PC-3 (cell line): ENCODE measurements around the gene DNLZ.

Experiments
- EZH2 ChIP-seq: fragments of 300-600 bp; sonication (generic); IDR thresholded peaks from one replicate; pipeline ENCODE4 v1.6.1; 2017; ENCODE audit warnings: antibody characterized with exemption, mild to moderate bottlenecking, low read length; ENCODE audit not compliant: unreplicated experiment
- EZH2phosphoT487 ChIP-seq: fragments of 300-600 bp; sonication (generic); IDR thresholded peaks from 2 replicates; pipeline ENCODE4 v1.6.1; 2018; ENCODE audit warnings: mild to moderate bottlenecking, antibody characterized with exemption, low read length, borderline replicate concordance
- TF ChIP-seq, protein P1 (sequence below): fragments of 300-600 bp; sonication (generic); conservative IDR thresholded peaks from 2 replicates; pipeline ENCODE4 v1.5.1; 2017; ENCODE audit warnings: antibody characterized with exemption, low read depth, mild to moderate bottlenecking, low read length

DNA sequence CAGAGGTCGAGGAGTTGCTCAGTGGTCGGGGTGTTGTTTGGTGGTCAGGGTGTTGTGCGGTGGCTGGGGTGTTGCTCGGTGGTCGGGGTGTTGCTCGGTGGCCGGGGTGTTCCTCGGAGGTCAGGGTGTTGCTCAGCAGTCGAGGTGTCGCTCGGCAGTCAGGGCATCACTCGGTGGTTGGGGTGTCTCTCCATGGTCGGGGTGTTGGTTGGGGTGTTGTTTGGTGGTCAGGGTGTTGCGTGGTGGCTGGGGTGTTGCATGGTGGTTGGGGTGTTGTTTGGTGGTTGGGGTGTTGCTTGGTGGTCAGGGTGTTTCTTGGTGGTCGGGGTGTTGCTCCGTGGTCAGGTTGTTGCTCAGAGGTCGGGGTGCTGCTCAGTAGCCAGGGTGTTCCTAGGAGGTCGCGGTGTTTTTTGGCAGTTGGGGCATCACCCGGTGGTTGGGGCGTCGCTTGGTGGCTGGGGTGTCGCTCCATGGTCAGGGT, 47.2 kb downstream of the DNLZ start:
- TF ChIP-seq, protein P1, sequence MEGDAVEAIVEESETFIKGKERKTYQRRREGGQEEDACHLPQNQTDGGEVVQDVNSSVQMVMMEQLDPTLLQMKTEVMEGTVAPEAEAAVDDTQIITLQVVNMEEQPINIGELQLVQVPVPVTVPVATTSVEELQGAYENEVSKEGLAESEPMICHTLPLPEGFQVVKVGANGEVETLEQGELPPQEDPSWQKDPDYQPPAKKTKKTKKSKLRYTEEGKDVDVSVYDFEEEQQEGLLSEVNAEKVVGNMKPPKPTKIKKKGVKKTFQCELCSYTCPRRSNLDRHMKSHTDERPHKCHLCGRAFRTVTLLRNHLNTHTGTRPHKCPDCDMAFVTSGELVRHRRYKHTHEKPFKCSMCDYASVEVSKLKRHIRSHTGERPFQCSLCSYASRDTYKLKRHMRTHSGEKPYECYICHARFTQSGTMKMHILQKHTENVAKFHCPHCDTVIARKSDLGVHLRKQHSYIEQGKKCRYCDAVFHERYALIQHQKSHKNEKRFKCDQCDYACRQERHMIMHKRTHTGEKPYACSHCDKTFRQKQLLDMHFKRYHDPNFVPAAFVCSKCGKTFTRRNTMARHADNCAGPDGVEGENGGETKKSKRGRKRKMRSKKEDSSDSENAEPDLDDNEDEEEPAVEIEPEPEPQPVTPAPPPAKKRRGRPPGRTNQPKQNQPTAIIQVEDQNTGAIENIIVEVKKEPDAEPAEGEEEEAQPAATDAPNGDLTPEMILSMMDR = no peak
- TF ChIP-seq EZH2 (no peak), EZH2phosphoT487 (no peak)
